HepG2 (cell line): ENCODE measurements around the gene SECTM1. TPM values are rescaled to one million over a fixed set of nuclear protein-coding genes. Genes with fewer than 3 reads are reported as not detected.

Source experiments
- CHD4 ChIP-seq: fragments of 200-600 bp; sonication (generic); IDR thresholded peaks from 2 replicates; pipeline ENCODE4 v1.7.0; 2017; ENCODE audit warnings: mild to moderate bottlenecking, low read length, borderline replicate concordance
- CREB1 ChIP-seq, 2 experiments: fragments of 450-650 bp in 1 of 2; IDR thresholded peaks; 2 replicates each; pipeline ENCODE4 v1.6.1; 2016 to 2017; ENCODE audit warnings: control low read depth in 1 of 2, mild to moderate bottlenecking in 1 of 2, missing compliant biosample characterization in 1 of 2, missing genetic modification characterization in 1 of 2
- FOXK1 ChIP-seq: sonication (generic); formaldehyde crosslinking; IDR thresholded peaks from 2 replicates; pipeline ENCODE4 v1.4.0; 2020; ENCODE audit warnings: low read depth, missing genetic modification reagents, borderline replicate concordance
- FOXP4 ChIP-seq: sonication (generic); formaldehyde crosslinking; IDR thresholded peaks from 2 replicates; pipeline ENCODE4 v1.4.0; 2020; ENCODE audit warnings: missing genetic modification reagents
- GABPB1 ChIP-seq: IDR thresholded peaks from 2 replicates; pipeline ENCODE4 v1.6.1; 2016; ENCODE audit warnings: mild to moderate bottlenecking, missing genetic modification reagents, moderate library complexity, missing compliant biosample characterization
- GATA4 ChIP-seq: sonication (generic); IDR thresholded peaks from 2 replicates; pipeline ENCODE4 v1.6.1; 2016; ENCODE audit warnings: antibody characterized with exemption, low read depth, borderline replicate concordance
- GATAD1 ChIP-seq: IDR thresholded peaks from 2 replicates; pipeline ENCODE4 v1.6.1; 2016; ENCODE audit warnings: missing genetic modification reagents, missing compliant biosample characterization
- HOXA5 ChIP-seq: sonication (generic); formaldehyde crosslinking; IDR thresholded peaks from 2 replicates; pipeline ENCODE4 v1.4.0; 2020; ENCODE audit warnings: missing genetic modification reagents
- KAT8 ChIP-seq: IDR thresholded peaks from 2 replicates; pipeline ENCODE4 v1.6.1; 2016; ENCODE audit warnings: missing genetic modification reagents, missing compliant biosample characterization
- KDM1A ChIP-seq: IDR thresholded peaks from 2 replicates; pipeline ENCODE4 v1.6.1; 2016; ENCODE audit warnings: missing compliant biosample characterization
- KDM6A ChIP-seq: IDR thresholded peaks from 2 replicates; pipeline ENCODE4 v1.6.1; 2016; ENCODE audit warnings: low read depth
- MIXL1 ChIP-seq: IDR thresholded peaks from 2 replicates; pipeline ENCODE4 v1.6.1; 2016
- MTERF4 ChIP-seq: sonication (generic); formaldehyde crosslinking; IDR thresholded peaks from 2 replicates; pipeline ENCODE4 v1.8.0; 2023; ENCODE audit warnings: mild to moderate bottlenecking, missing genetic modification reagents
- NR2F2 ChIP-seq: IDR thresholded peaks from 2 replicates; pipeline ENCODE4 v1.6.1; 2012; ENCODE audit warnings: low read depth, inconsistent platforms, borderline replicate concordance
- PHF20 ChIP-seq: sonication (generic); formaldehyde crosslinking; IDR thresholded peaks from 2 replicates; pipeline ENCODE4 v1.5.0; 2020; ENCODE audit warnings: mild to moderate bottlenecking, missing genetic modification reagents
- PRDM4 ChIP-seq: sonication (generic); formaldehyde crosslinking; IDR thresholded peaks from 2 replicates; pipeline ENCODE4 v1.9.0; 2021; ENCODE audit warnings: missing genetic modification reagents, borderline replicate concordance
- RFX5 ChIP-seq: IDR thresholded peaks from 2 replicates; pipeline ENCODE4 v1.6.1; 2011; ENCODE audit warnings: low read depth, low read length, improper control_type of control experiment
- SMARCC2 ChIP-seq: fragments of 450-650 bp; IDR thresholded peaks from 2 replicates; pipeline ENCODE4 v1.6.1; 2017; ENCODE audit warnings: antibody characterized with exemption, mild to moderate bottlenecking
- SP4 ChIP-seq: sonication (generic); formaldehyde crosslinking; IDR thresholded peaks from 2 replicates; pipeline ENCODE4 v1.8.1; 2023; ENCODE audit warnings: mild to moderate bottlenecking, missing genetic modification reagents
- THAP11 ChIP-seq: IDR thresholded peaks from 2 replicates; pipeline ENCODE4 v1.6.1; 2016; ENCODE audit warnings: missing biosample characterization, missing genetic modification reagents
- ZFP1 ChIP-seq: IDR thresholded peaks from 2 replicates; pipeline ENCODE4 v1.6.1; 2016
- ZKSCAN5 ChIP-seq: sonication (generic); formaldehyde crosslinking; IDR thresholded peaks from 2 replicates; pipeline ENCODE4 v1.5.1; 2020; ENCODE audit warnings: mild to moderate bottlenecking, missing genetic modification reagents
- ZNF251 ChIP-seq: sonication (generic); formaldehyde crosslinking; IDR thresholded peaks from 2 replicates; pipeline ENCODE4 v1.9.0; 2021; ENCODE audit warnings: mild to moderate bottlenecking, missing genetic modification reagents
- ZNF274 ChIP-seq: sonication (generic); formaldehyde crosslinking; IDR thresholded peaks from 2 replicates; pipeline ENCODE4 v1.5.1; 2020; ENCODE audit warnings: mild to moderate bottlenecking, missing genetic modification reagents
- ZNF382 ChIP-seq: sonication (generic); formaldehyde crosslinking; IDR thresholded peaks from 2 replicates; pipeline ENCODE4 v1.5.0; 2020; ENCODE audit warnings: missing genetic modification reagents, mild to moderate bottlenecking, borderline replicate concordance
- ZNF383 ChIP-seq: sonication (generic); formaldehyde crosslinking; IDR thresholded peaks from 2 replicates; pipeline ENCODE4 v1.4.0; 2020; ENCODE audit warnings: missing genetic modification reagents, mild to moderate bottlenecking, borderline replicate concordance
- ZNF549 ChIP-seq: sonication (generic); formaldehyde crosslinking; IDR thresholded peaks from 2 replicates; pipeline ENCODE4 v1.5.0; 2020; ENCODE audit warnings: missing genetic modification reagents
- ZNF749 ChIP-seq: sonication (generic); formaldehyde crosslinking; IDR thresholded peaks from 2 replicates; pipeline ENCODE4 v1.8.0; 2022; ENCODE audit warnings: mild to moderate bottlenecking, missing genetic modification reagents, moderate library complexity, borderline replicate concordance
- polyA plus RNA-seq, 8 experiments: library from polyadenylated mRNA; depleted of rRNA in 3 of 8; stranded (reverse) in 7 of 8; unstranded in 1 of 8; fragments of >200 nt; fragmentation: Illumina TruSeq in 4 of 8; extraction: Trizol in 4 of 8; gene quantifications; 2 replicates each; pipeline versions ENCODE4 v1.2.1 to v1.2.3, GENCODE V29; 2011 to 2016; ENCODE audit warnings: low read depth in 4 of 8, missing spikeins in 1 of 8, mixed read lengths in 1 of 8; ENCODE audit not compliant: insufficient read depth in 1 of 8
- total RNA-seq, 5 experiments: library from RNA; depleted of rRNA; stranded (reverse); fragments of >200 nt; fragmentation: Illumina TruSeq; extraction: Trizol; gene quantifications; 2 replicates each; pipeline ENCODE4 v1.2.3, GENCODE V29; 2016; ENCODE audit warnings: low read depth in 1 of 5

Gene SECTM1
- total and polyA plus RNA-seq, 2 of the 13 experiments (the other 11 are each of a cell fraction or from before 2014, with no cell fraction given): 3.5 to 5.3 TPM

- TF ChIP-seq PRDM4: no peak
- no peak for TF ChIP-seq SMARCC2
- peak; percentile 82 for TF ChIP-seq KAT8 (CRISPR knock-in tag)
- TF ChIP-seq MTERF4 (CRISPR knock-in tag): no peak
- peak; percentile 65; the same call in 1 of the 2 replicates for TF ChIP-seq GABPB1 (CRISPR knock-in tag)
- TF ChIP-seq ZNF274: no peak
- TF ChIP-seq ZNF382 (CRISPR knock-in tag): no peak
- TF ChIP-seq FOXP4 (CRISPR knock-in tag): no peak
- peak; percentile 6; the same call in 1 of the 2 replicates for TF ChIP-seq KDM6A (CRISPR knock-in tag)
- TF ChIP-seq ZNF383 (CRISPR knock-in tag): no peak
- TF ChIP-seq ZFP1 (CRISPR knock-in tag): no peak
- TF ChIP-seq PHF20 (CRISPR knock-in tag): peak; percentile 62
- TF ChIP-seq ZKSCAN5: no peak
- TF ChIP-seq ZNF549: no peak
- TF ChIP-seq CHD4: no peak; the same call in 1 of the 2 replicates
- peak; percentile 53; the same call in 1 of the 2 replicates for TF ChIP-seq GATAD1
- peak; percentile 56; the same call in 1 of the 2 replicates for TF ChIP-seq MIXL1 (CRISPR knock-in tag)
- TF ChIP-seq CREB1 (IDR thresholded peaks at IDR 0.05): peak; percentile 81
- TF ChIP-seq CREB1 (CRISPR knock-in tag; IDR thresholded peaks at IDR 0.05): peak; percentile 95
- TF ChIP-seq THAP11 (CRISPR knock-in tag): peak; percentile 86
- TF ChIP-seq GATA4: peak; percentile 40; the same call in 1 of the 2 replicates
- 0 out of 2 replicates have a peak, but pooled peaks have one; percentile 39 for TF ChIP-seq FOXK1 (CRISPR knock-in tag)
- no peak for TF ChIP-seq ZNF251 (CRISPR knock-in tag)
- TF ChIP-seq SP4 (CRISPR knock-in tag): peak; percentile 77
- TF ChIP-seq ZNF749: no peak
- TF ChIP-seq NR2F2: no peak
- TF ChIP-seq KDM1A (CRISPR knock-in tag): no peak
- TF ChIP-seq RFX5: peak; percentile 93
- 0 out of 2 replicates have a peak, but pooled peaks have one; percentile 35 for TF ChIP-seq HOXA5 (CRISPR knock-in tag)
These were observed 34.4 kb upstream of the SECTM1 start (continued) for GRCh38 chr17:82367724-82368524.
